HTR-8/SVneo (cell line): ENCODE measurements around the gene LRBA.
A peak's percentile ranks its signal among the peaks of the same experiment; 100 is the strongest.

Experiments
- DNase-seq: peaks from one replicate; pipeline ENCODE4 v3.0.0; 2011; ENCODE audit warnings: low spot score, mixed read lengths; ENCODE audit not compliant: insufficient read length
- FAIRE-seq: peaks from 2 replicates; lab custom pipeline; 2011; peaks lifted over from hg19 to GRCh38; lab: Jason Lieb, UNC

Gene LRBA

GRCh38 chr4:150289881-150290280, 725.2 kb downstream of the LRBA start:
- FAIRE-seq = no peak
- no peak for DNase-seq

- FAIRE-seq = no peak
- no peak for DNase-seq
Measured at GRCh38 chr4:150289198-150289597, 725.9 kb downstream of the LRBA start.

GRCh38 chr4:150286656-150287055, 728.4 kb downstream of the LRBA start:
- DNase-seq = no peak
- no peak for FAIRE-seq

- DNase-seq (peak; percentile 49), FAIRE-seq (peak; percentile 66)
Measured at GRCh38 chr4:150283689-150284088, 731.4 kb downstream of the LRBA start.

GRCh38 chr4:150280975-150281374, 734.1 kb downstream of the LRBA start:
- FAIRE-seq (no peak), DNase-seq (no peak)

- peak; percentile 41 for DNase-seq
- FAIRE-seq = no peak
Measured at GRCh38 chr4:150280081-150280895, 734.8 kb downstream of the LRBA start.

- FAIRE-seq = no peak
- no peak for DNase-seq
Measured at GRCh38 chr4:150278206-150278605, 736.9 kb downstream of the LRBA start.

GRCh38 chr4:150268444-150268843, 746.6 kb downstream of the LRBA start:
- no peak for DNase-seq
- peak; percentile 81 for FAIRE-seq

GRCh38 chr4:150265806-150266205, 749.3 kb downstream of the LRBA start:
- DNase-seq = no peak
- FAIRE-seq = no peak

GRCh38 chr4:150264595-150265161, 750.4 kb downstream of the LRBA start:
- FAIRE-seq (no peak), DNase-seq (no peak)

- no peak for DNase-seq
- peak; percentile 70 for FAIRE-seq
Measured at GRCh38 chr4:150262611-150263010, 752.5 kb downstream of the LRBA start.

- no peak for FAIRE-seq
- DNase-seq = no peak
Measured at GRCh38 chr4:150261571-150261970, 753.5 kb downstream of the LRBA start.

GRCh38 chr4:150259861-150260567, 755.1 kb downstream of the LRBA start:
- DNase-seq = no peak
- no peak for FAIRE-seq

- DNase-seq (no peak), FAIRE-seq (no peak)
Measured at GRCh38 chr4:150258569-150258968, 756.5 kb downstream of the LRBA start.

- DNase-seq = no peak
- no peak for FAIRE-seq
Measured at GRCh38 chr4:150256841-150257730, 758.0 kb downstream of the LRBA start.

- FAIRE-seq = no peak
- no peak for DNase-seq
Measured at GRCh38 chr4:150256225-150256620, 758.9 kb downstream of the LRBA start.

- DNase-seq (no peak), FAIRE-seq (no peak)
Measured at GRCh38 chr4:150255610-150256224, 759.4 kb downstream of the LRBA start.

GRCh38 chr4:150253965-150254630, 761.0 kb downstream of the LRBA start:
- no peak for DNase-seq
- FAIRE-seq = no peak

GRCh38 chr4:150253416-150253815, 761.7 kb downstream of the LRBA start:
- DNase-seq (no peak), FAIRE-seq (no peak)
